Bronchial epithelial cell (primary cell): Measurements from ENCODE around the gene CREB1. TPM values are rescaled to one million over a fixed set of nuclear protein-coding genes. Genes with fewer than 3 reads are reported as not detected.
"Not testable (repeated sequence)": the region's sequence is repeated elsewhere in the genome, so short reads cannot be mapped to it uniquely, and the experiment has no call there.

Experiments used
- DNase-seq: peaks from one replicate; pipeline ENCODE4 v3.0.0-alpha.2; 2010; ENCODE audit warnings: low read depth
- FAIRE-seq: peaks from 2 replicates; lab custom pipeline; 2011; peaks lifted over from hg19 to GRCh38; lab: Jason Lieb, UNC
- H3K27me3 ChIP-seq: 2 replicates; pipeline ENCODE4 v1.5.1; 2011; ENCODE audit warnings: low read length; ENCODE audit not compliant: control insufficient read depth, insufficient read depth
- H3K36me3 ChIP-seq: 2 replicates; pipeline ENCODE4 v1.5.1; 2011; ENCODE audit warnings: low read length; ENCODE audit not compliant: control insufficient read depth, insufficient read depth
- H3K4me3 ChIP-seq: 2 replicates; pipeline ENCODE4 v1.5.1; 2011; ENCODE audit warnings: mild to moderate bottlenecking, low read depth, low read length, control low read depth
- CTCF ChIP-seq: IDR thresholded peaks from 2 replicates; pipeline ENCODE4 v1.5.1; 2011; ENCODE audit warnings: mild to moderate bottlenecking, moderate library complexity, low read length, control low read depth, inconsistent platforms; ENCODE audit not compliant: insufficient read depth, severe bottlenecking
- total RNA-seq: library from RNA; depleted of rRNA; stranded (reverse); fragments of >200 nt; gene quantifications from 2 replicates; pipeline ENCODE4 v1.2.1, GENCODE V29; 2014

The CREB1 gene
- total RNA-seq, 1 donor from 2014 or later, result 36.9 TPM

- Histone ChIP-seq H3K4me3 (no peak overlapping the region), H3K36me3 (no peaks in the 10 kb centered on the region), H3K27me3 (no peaks in the 10 kb centered on the region)
- FAIRE-seq, result no peak
- TF ChIP-seq CTCF, result no peak
- no peak for DNase-seq
Measured at GRCh38 chr2:207491086-207491485, 38.7 kb upstream of the CREB1 start.

- H3K27me3 ChIP-seq, result no peaks in the 10 kb centered on the region
- no peak for TF ChIP-seq CTCF
- FAIRE-seq, result no peak
- H3K36me3 ChIP-seq, result no peaks in the 10 kb centered on the region
- DNase-seq, result no peak
- no peak overlapping the region for H3K4me3 ChIP-seq
Measured at GRCh38 chr2:207491956-207492355, 37.8 kb upstream of the CREB1 start.

- FAIRE-seq (no peak), DNase-seq (no peak)
- no peaks in the 10 kb centered on the region for H3K36me3 ChIP-seq
- no peak for TF ChIP-seq CTCF
- H3K27me3 ChIP-seq, result no peaks in the 10 kb centered on the region
- no peak overlapping the region for H3K4me3 ChIP-seq
Measured at GRCh38 chr2:207492461-207492860, 37.3 kb upstream of the CREB1 start.

- DNase-seq, result no peak
- Histone ChIP-seq H3K4me3 (no peak overlapping the region), H3K36me3 (no peaks in the 10 kb centered on the region), H3K27me3 (no peaks in the 10 kb centered on the region)
- no peak for TF ChIP-seq CTCF
- FAIRE-seq, result no peak
Measured at GRCh38 chr2:207494137-207494536, 35.6 kb upstream of the CREB1 start.

- H3K36me3 ChIP-seq, H3K27me3 ChIP-seq, DNase-seq, H3K4me3 ChIP-seq, FAIRE-seq: not testable (repeated sequence)
Measured at GRCh38 chr2:207496936-207497335, 32.8 kb upstream of the CREB1 start.

GRCh38 chr2:207497596-207497995 is 32.2 kb upstream of the CREB1 start:
- no peaks in the 10 kb centered on the region for H3K36me3 ChIP-seq
- TF ChIP-seq CTCF, result no peak
- no peak overlapping the region for H3K4me3 ChIP-seq
- no peak for DNase-seq
- no peaks in the 10 kb centered on the region for H3K27me3 ChIP-seq
- no peak for FAIRE-seq
